GM18907 (cell line): ENCODE results near the gene ENAH.
"Not testable (repeated sequence)": the region's sequence is repeated elsewhere in the genome, so short reads cannot be mapped to it uniquely, and the experiment has no call there.

Experiments used
- ATAC-seq: cut with Tn5 transposase; IDR thresholded peaks from one replicate; pipeline ENCODE4 v1.9.1; 2021; ENCODE audit warnings: mild to moderate bottlenecking, moderate library complexity; ENCODE audit not compliant: unreplicated experiment

The ENAH gene

DNA sequence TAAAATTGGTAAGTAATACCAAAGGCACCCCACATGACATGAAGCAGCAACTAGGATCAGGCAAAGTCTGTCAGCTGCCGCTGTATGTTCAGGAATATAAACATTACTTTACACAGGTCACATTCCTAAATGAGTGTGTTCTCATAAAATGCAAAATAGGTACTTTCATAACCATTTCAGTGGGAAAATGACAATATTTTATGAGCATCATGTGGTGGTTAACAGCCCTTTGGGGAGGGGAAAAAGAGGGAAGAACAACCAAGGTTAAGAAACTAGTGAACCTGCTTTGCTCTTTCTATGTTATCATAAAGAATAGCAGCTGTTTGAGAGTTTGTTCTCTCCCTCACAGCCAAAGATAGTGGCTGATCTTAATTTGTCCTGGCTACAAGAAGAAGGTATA lies 119.7 kb downstream of the ENAH start:
- ATAC-seq: no peak

GRCh38 chr1:225532240-225532944 lies 120.5 kb downstream of the ENAH start:
- no peak for ATAC-seq

- ATAC-seq: no peak
Measured at GRCh38 chr1:225529726-225530125, 123.2 kb downstream of the ENAH start.

- no peak for ATAC-seq
Measured at GRCh38 chr1:225527575-225527974, 125.3 kb downstream of the ENAH start.

- no peak for ATAC-seq
Measured at GRCh38 chr1:225526878-225527277, 126.0 kb downstream of the ENAH start.

GRCh38 chr1:225525377-225525776 lies 127.5 kb downstream of the ENAH start:
- no peak for ATAC-seq

DNA sequence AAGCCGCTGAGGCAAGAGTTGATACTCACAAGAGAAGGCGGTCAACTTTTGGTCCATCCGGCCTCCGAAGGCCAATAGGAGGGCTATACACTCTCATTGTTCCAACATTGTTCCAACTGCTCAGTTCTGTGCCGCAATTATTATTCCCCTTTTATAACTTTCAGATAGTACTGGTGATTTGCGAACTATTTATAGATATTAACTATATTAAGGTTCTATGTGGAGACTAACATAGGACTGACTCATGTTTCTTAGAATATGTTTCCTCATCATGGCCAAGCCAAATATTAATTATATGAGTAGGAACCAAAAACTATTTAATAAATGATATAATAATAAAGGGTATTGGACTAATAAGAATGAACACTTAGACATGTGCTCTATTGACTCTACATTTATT lies 128.4 kb downstream of the ENAH start:
- ATAC-seq: no peak

DNA sequence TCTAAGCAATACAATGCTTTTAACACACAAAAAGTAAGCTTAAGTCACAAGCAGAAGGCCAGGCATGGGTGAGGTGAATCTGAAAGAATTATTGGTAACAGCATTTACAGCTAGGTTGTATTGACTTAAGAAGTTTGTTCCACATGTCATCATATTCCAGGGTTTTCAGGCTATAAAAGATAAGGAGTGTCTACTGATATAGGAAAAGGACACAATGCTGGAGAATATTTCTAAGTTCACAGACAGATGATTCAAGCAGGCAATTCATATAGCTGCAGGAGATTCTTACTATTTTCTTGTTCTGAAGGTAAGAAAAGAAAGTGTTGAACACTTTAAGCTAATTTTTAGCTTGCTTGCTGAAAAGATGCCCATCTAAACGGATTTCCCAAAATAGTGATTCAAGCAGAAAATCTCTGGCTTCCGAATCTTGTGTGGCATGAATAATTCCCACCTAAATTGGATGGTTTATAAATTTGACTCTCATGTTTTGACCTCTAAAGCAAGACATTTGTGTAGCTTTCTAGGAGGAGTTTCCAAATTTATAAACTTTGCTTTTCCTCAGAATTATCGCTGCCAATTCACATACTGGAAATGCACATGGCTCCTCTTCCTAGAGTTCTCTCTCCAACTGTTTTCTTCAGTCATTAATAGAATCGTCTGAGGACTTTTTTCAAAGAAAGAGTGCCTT lies 129.5 kb downstream of the ENAH start:
- ATAC-seq: no peak

- ATAC-seq: no peak
Measured at GRCh38 chr1:225522588-225523262, 130.2 kb downstream of the ENAH start.

- no peak for ATAC-seq
Measured at GRCh38 chr1:225520587-225521227, 132.2 kb downstream of the ENAH start.

GRCh38 chr1:225519166-225519863 lies 133.6 kb downstream of the ENAH start:
- ATAC-seq: no peak

DNA sequence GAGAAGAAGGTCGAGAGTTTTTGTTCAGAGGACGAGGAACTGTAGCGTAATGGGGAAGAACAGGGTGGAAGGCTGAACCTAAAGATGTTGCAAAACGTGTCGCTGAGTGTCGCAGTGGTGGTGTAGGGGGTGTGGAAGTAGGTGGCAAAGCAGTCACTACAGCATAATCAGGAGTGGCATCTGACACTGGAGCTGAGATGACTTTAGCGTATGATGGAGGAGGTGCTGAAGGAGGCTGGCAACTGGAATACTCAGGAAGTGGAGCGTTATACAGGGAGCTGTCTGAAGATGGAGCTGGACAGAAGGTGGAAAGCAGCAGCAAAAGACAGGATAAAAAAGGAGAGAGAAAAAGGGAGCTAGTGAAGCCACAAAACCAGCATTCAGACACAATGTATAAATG lies 135.2 kb downstream of the ENAH start:
- ATAC-seq: no peak

- no peak for ATAC-seq
Measured at GRCh38 chr1:225517221-225517620, 135.7 kb downstream of the ENAH start.

DNA sequence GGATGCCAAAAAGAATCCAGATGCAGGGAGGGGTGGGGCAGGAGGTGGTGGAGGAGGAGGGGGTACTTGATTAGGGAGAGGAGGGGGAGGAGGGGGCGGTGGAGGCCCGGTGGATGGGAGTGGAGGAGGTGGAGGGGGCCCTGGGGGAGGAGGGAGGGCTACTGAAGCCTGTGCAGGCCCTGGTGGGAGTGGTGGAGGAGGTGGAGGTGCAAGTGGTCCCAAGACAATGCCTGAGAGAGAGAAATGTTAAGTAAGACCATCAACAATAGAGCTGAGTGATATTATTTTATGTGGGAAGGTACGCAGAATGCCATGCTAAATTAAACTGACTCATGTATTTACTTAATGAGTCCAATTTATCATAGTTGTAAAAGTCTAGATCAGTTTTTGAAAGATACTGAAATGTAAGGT lies 138.2 kb downstream of the ENAH start:
- ATAC-seq: no peak

- not testable (repeated sequence) for ATAC-seq
Measured at GRCh38 chr1:225513576-225513975, 139.3 kb downstream of the ENAH start.

- ATAC-seq: no peak
Measured at GRCh38 chr1:225511828-225512381, 141.0 kb downstream of the ENAH start.

- not testable (repeated sequence) for ATAC-seq
Measured at GRCh38 chr1:225510740-225511139, 142.2 kb downstream of the ENAH start.

- no peak for ATAC-seq
Measured at GRCh38 chr1:225509770-225510169, 143.2 kb downstream of the ENAH start.

- no peak for ATAC-seq
Measured at GRCh38 chr1:225509376-225509707, 143.6 kb downstream of the ENAH start.

GRCh38 chr1:225508538-225509375 lies 144.2 kb downstream of the ENAH start:
- ATAC-seq: no peak
